DND-41 (cell line): ENCODE data around the gene DAW1.

ENCODE experiments used
- CTCF ChIP-seq: IDR thresholded peaks from 2 replicates; pipeline ENCODE4 v1.5.1; 2012; ENCODE audit warnings: borderline replicate concordance, low read length, moderate library complexity, mild to moderate bottlenecking; ENCODE audit not compliant: poor library complexity, severe bottlenecking; ENCODE audit errors: extremely low read depth
- EZH2 ChIP-seq: IDR thresholded peaks from 3 replicates; pipeline ENCODE4 v1.6.1; 2012; ENCODE audit warnings: borderline replicate concordance, low read depth, mild to moderate bottlenecking, moderate library complexity, low read length, inconsistent platforms; ENCODE audit not compliant: severe bottlenecking

- no peak for TF ChIP-seq CTCF
- TF ChIP-seq EZH2 = no peak
These were observed 16.9 kb downstream of the DAW1 start for GRCh38 chr2:227888289-227888688.
